HG03135 (cell line): Measurements from ENCODE around the gene CAMTA1.

Experiments used
- ATAC-seq: cut with Tn5 transposase; IDR thresholded peaks from one replicate; pipeline ENCODE4 v1.9.1; 2021; ENCODE audit warnings: mild to moderate bottlenecking, moderate library complexity; ENCODE audit not compliant: unreplicated experiment

Gene CAMTA1

DNA sequence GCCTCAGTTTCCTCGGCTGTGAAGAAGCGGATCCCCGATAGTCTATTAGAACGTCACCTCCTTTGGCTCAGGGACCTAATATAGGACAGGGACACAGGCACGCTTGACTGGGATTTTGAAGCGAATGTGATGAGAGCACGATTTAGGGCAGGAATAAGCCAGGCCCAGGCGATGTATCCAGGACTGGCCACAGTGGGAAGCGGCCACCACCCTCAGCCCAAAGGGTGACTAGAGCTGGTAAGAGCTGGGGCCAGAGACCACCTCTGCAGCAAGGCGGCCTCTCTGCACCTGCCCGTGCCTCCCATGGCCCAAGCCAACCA, 885.9 kb downstream of the CAMTA1 start:
- no peak for ATAC-seq

DNA sequence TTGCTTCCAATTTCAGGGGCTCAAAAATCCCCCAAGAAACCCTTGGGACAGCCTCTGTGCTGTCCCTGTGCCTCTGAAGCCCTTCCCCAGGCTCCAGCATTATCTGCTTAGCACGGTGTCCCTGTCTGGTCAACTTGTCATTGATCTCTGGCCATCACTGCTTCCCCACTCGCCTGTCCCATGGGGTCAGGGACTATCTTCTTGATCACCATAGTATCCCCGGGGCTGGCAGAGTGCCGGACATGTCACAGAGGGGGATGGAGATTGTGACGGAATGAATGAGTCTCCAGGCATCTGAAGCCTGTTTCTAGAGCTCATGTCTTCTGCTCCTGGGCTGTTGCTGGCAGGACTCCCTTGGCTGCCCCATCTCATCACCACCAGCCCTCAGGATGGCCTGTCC, 886.4 kb downstream of the CAMTA1 start:
- ATAC-seq: no peak

DNA sequence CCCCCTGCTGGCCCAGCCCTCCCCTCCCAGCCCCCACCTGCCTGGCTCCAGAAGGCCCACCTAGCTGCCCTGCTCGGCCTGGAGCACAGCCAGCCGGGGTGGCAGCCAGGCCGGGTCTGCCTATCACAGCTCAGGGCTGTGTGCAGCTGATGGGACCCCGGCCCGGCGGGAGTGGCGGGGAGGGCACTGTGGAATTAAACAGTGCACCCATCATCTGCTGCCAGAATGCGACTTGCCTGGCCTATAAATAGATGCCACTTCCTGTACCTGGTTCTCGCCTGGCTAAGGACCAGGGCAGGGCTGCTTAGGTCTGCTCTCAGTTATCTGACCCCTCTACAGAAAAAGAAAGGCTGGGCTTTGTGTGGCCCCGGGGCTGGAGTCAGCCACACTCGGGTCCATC, 887.6 kb downstream of the CAMTA1 start:
- no peak for ATAC-seq

DNA sequence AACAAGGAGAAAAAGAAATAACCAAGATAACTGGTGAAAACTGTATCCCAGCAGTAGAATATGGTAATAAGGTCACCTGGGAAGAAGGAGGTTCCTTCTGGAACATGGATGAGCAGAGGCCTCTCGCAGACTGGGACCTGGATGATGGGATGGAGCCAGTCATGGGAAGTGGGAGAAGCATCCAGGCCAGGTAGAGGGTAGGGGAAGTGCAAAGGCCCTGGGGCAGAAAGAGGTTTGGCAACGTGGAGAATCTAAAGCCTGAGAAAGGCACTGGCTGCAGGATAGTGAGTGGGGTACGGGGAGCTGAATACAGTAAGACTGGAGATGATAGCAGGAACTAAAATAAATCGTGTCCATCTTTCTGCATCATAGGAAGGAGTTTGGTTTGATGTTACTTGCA, 889.7 kb downstream of the CAMTA1 start:
- ATAC-seq: no peak

DNA sequence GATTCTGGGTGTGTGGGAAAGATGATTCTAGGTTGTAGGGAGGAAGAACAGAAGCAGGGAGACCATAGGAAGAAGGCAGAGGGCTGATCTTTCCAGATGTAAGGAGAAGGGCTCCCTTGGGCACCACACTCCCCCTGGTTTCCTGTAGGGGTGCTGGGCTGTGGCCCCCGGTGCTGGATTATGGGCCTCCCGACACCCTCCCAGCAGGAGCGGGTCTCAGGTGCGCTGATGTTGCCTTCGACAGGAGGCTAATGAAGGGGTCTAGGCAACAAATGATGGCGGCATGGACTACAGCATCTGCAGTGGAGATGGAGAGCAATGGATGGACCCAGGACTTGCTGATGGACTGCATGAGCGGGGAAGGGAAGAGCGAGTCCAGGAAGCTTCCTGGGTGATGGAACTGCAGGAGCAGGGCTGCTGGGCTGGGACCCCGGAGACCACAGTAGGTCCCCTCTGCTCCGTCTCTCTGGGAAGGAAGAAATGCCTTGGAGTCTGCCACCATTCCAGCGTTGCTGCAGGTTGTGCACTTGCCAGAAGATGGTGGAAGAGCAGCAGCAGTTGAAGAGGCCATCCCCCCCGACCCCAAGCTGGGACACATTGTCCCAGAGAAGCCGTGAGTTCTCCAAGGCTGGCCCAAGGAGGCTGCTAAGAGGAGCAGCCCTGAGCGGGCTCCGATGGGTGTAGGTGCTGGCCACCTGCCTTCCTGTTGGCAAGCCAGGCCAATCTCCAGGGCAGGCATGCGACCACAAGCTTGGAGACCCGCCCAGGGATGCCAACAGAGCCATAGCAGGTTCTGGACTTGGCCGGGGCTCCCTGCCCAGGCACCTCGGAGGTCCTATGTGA, 890.4 kb downstream of the CAMTA1 start:
- ATAC-seq: no peak

DNA sequence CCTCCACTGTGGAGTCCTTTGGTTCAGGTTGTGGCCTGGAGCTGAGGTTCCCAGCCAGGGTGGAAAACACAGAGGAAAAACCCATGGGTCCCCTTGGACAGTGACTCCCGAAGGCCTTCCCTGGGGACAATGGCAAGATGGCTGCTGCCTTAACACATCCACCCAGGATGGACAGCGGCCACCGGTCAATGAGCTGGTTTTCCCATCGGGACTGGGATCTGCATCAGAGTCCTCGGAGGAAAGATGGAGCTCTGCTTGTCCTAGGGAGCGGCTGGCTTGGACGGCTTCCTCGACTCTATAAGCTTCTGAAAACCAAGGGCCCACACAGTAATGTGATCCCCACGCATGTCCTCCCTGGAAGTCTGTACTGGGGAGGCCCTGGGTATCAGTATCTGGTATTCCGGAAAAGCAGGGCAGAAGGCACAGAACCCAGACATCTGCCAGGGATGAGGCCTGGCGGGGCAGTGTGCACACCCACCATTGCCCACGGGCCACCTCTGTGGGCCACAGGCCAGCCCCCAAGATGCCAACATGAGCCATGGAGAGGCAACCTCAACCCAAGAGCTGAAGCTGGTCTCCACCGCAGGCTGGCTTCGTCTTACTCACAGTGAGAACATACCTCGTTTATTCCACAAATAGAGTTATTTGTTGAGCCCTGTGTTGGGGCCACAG, 891.2 kb downstream of the CAMTA1 start:
- no peak for ATAC-seq

DNA sequence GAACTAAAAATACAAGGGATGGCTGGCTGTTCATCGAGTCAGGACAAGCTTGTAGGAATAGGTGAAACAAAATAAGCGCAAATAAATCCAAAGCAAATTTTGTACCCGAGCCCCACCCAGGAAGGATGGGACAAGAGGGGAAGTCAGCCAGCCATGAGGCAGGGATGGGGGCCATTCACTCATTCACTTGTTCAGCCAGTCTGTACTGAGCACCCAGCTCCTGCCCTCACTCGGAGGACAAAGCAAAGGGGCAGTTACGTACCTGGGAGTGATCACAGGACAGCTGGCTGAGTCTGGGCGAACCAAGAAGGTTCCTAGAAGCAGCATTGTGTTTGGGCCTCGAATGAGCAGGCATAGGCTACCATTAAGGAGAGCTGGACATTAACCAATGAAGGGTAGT, 891.9 kb downstream of the CAMTA1 start:
- no peak for ATAC-seq

DNA sequence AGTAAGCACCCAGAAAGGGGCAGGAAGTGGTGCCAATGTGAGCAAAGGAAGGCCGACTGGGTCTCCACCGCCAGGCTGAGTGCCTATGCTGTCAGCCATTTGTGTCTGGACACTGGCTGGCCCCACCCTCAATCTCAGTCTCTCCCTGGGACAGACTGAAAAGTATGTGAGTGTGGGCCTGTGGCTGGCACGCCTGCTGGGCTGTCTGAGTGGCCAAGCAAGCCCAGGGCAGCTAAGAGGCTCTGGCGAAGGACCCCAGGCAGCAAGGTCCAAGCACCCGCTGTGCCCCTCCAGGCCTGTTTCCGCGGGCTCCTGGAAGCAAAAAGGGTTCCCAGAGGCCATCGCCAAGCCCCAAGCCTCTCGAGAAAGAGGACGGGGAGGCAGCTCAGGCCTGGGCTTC, 892.6 kb downstream of the CAMTA1 start:
- no peak for ATAC-seq

DNA sequence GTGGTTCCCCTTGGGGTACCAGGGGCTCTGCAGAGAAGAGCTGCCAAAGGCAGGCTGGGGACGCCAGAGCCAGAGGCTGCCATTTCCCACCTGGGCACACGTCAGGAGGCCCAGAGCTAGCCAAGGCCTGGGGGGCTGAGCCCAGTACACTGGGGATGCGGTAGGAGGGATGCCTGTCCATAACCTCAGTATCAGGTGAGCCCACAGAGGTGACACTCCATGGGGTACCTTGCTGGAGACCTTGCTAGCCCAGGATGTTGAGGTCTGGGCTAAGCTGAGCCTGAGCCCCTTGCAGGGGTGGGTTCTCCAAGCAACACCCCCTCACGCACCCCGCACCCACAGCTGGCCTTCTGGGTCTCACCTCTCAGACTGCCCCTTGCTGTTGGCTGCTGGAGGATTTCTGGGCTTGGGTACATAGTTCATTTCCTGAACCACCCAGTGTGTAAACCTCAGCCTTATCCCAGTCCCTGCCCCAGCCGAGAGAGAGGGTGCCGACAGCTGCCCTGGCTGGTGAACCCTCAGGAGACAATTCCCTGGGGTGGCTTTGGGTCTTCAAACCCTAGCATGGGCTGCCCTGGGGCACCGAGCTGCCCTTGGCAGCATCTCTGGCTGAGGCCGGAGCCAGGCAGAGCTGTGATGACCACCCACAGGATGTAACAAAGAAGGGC, 893.4 kb downstream of the CAMTA1 start:
- no peak for ATAC-seq

DNA sequence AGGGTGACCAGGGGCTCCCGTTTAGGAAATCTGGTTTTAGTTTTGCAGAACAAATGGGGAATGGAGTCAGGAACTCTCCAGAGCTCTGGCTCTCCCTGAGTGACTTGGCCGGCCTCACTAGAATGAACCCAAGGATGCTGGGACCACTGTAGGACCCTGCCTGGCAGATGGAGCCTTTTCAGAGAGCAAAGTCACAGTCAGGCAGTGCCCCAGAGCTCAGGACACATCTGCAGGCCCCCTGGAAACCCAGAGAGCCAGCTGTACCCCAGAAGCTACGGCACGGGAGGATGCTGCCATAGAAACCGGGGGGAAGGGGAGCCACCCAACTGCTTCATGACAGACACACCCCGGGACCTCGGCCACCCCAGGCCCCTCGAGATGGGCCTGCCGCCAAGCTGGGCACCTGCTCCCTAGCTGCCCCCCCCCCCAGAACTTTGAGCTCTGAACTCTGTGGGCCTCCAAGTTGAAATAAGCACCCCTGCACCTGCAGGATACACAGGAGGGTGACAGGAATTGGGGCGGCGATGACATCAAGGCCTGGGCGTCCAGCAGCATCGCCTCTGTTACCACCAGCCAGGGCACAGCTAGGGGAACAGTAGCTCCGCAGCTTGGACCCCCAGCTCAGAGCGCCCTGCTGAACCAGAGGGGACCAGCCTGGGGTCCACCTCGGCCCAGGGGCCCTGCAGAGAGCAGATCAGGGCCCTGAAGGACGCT, 894.1 kb downstream of the CAMTA1 start:
- no peak for ATAC-seq

DNA sequence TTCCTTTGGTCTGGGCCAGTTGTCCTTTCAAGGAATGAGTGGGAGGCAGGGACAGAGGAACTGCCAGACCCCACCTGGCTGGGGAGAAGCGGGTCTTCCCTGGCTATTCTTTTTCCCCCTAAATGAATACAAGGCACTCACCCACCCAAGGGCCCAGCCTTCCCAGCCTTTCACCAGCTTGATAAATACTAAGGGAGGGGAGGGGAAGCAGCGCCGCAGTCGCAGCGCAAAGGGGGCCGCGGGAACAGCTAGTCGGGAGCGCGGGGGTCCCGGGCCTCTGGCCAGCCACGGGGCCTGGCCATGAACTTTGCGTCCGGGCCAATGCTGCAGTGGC, 894.6 kb downstream of the CAMTA1 start:
- ATAC-seq: no peak

DNA sequence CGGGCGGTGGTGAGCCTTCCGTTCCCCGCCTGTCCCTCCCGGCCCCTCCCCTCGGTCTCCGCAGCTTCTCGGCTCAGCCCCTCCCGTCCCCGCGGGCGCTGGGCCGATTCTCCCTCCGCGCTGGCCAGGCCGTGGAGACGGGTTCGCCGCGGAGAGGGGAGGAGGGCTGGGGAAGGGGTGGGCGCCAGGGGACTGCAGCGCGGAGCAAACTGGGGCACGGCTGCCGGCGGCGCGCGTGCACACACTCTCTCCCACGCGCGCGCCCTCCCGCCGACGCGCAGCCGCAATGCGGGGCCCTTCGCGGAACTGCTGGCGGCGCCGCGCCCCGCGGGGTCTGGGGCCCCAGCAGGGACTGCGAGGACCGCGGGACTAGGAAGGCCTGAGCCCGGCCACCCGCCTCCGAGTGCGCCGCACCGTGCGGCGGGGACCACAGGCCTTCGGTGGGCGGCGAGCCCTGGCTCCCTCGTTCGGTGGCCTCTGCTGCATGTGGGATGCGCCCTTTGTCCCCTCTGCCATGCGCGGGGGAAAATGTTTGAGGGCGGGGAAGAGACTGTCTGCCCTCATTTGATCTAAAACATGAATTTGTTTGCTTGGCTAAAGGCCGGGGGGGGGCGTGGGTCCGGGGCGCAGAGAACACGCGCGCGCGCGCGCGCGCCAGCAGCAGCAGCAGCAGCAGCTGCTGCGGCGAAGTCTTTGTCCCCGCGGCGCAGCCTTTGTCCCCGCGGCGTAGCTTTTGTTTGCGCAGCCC, 895.1 kb downstream of the CAMTA1 start:
- no peak for ATAC-seq

DNA sequence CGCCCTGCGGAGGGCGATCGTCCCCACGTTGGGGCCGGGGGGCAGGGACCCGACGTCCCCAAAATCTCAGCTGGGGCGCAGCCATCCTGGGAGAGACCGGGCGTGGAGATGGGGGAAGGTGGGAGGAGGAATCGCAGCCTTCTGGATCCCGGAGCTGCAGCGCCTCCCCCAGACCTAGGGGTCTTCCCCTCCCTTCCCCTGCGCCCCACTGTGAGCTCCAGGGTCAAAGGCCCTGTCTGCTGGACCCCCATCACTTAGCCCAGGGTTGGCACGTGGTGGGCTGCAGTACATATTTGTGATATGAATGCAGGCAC, 895.7 kb downstream of the CAMTA1 start:
- no peak for ATAC-seq

DNA sequence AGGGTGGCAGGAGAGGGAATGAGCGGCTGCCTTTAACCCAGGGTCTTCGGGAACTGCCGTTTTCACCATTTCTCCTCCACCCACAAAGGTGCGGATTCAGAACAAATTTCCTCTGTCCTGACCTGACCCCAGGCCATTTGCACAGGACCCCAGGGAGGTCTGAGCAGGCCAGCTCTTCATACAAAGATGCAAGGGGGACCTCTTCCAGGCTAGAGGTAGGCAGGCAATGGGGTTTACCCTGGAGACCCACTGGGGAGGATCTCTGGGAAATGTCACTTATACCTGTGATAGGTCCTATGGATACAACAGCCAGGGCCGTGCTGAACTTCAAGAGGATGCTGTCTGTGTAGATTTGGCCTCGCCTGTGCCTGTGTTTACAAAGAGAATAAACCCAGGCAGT, 896.1 kb downstream of the CAMTA1 start:
- no peak for ATAC-seq

DNA sequence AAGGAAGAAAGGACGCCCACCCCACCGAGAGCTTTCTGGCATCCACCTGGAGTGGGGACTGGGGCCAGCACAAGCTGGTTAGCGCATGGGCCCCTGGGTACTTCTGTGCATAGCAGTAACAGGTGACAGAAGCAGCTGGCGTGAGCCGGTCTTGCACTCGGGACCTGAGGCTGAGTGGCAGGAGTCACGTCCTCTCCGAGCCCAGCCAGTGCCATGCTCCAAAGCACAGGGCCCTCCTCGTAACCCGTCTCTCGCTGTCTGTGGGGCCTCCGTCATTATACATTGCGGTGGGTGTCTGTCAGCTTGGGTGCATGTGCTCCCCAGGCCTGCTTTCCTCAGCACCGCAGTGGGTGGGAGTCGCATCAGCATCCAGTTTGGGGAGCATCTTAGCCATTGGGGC, 898.3 kb downstream of the CAMTA1 start:
- no peak for ATAC-seq

DNA sequence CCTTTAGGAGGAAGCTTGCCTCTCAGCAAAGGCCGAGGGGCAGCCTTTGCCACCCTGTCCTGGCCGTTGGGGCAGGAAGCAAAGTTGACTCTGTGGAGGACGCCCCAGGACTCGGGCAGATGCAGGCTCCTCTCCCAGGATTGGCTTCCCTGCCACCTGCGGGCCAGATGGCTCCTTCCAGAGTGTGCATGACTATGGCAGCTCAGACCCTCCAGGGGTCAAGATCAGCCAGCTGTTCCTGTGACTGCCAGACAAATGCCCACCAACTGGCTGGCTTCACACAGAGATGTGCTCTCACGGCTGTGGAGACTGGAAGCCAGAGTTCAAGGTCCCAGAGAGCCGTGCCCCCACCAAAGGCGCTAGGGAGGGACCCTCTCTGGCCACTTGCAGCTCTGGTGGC, 898.9 kb downstream of the CAMTA1 start:
- ATAC-seq: no peak

DNA sequence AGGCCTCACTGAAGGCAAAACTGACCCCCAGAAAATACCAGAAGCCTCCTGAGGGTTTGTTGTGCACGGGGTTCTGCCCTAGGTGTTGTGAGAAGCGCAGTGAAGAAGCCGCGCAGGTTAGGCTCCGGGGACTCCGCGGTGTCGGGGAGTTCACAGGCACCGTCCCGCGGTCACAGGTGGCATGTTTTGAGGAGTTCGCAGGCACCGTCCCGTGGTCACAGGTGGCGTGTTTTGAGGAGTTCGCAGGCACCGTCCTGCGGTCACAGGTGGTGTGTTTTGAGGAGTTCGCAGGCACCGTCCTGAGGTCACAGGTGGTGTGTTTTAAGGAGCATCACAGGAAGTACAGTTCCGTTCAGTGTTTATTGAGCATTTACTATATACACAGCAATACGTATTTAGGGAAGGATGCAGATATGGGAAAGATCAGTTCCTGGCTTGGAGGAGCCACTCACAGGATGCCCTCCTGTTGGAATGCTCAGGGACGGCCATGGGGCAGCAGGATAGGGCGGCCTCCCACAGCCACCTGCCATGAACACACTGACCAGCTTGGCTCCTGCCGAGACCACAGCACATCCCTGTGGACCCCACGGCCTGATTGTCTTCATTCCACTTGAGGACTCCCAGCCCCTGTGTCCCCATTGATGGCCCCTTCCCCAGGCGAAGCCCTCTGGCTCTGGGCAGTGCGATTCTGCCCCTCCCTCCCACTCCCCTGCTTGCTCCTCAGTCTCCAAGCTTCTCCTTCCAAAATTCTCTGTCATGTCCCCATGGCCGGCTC, 899.8 kb downstream of the CAMTA1 start:
- ATAC-seq: no peak

DNA sequence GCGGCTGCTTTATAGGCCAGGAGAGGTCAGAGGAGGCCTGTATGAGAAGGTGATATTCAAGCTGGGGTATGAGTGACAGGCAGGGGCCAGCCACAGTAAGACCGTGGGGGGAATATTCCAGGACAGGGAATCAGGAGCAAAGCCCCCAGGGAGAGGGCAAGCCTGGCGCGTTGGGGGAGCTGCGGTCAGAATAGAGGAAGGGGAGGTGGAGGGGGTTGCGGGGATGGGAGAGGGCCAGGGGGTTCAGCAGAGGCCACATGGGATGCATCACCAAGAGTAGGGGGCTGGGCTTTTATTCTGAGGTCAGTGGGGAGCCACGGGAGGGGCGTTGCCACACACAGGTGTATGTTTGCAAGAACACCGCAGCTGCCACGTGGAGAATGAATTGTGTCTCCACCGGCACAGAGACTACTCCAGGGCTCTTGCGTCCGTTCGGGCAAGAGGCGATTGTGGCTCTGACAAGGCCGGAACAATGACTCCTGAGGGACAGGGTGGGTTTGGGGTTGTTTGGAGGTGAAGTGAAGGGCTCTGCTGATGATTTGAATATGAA, 901.1 kb downstream of the CAMTA1 start:
- no peak for ATAC-seq

DNA sequence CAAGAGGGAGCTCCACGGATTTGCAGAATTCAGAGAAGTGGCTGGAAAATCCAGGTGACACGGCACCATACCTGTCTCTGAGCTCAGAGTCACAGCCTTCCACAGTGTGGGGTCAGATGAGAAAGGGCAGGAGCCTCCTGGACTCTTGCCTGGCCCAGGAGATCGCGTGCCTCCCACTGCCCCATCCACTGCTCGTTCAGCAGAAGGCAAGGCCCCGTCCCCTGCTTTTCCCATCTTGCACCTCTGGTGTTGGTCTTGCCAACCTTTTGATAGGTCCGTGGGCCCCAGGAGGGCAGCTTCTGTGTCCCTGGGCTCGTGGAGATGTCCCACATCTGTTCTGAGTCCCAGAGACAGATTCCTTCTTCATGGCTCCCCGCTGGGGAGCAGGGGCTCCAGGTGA, 902.2 kb downstream of the CAMTA1 start:
- no peak for ATAC-seq

DNA sequence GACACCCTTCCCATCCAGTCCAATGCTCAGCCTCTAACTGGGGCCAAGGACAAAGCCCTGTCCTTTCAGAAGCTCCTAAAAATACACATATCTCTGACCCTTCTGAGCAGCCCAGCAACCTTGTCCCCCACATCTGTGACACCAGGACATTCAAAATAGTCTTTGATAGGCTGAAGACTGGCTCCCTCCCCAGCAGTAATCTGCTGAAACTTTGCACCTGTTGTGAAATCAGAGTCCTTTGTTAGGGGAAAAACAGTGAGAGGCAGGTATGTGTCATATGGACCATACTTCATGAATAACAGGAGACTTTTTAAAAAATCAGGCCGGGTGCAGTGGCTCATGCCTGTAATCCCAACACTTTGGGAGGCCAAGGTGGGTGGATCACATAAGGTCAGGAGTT, 903.4 kb downstream of the CAMTA1 start:
- no peak for ATAC-seq
